GM21381 (cell line): Measurements from ENCODE around the gene PITX2.

Experiments used
- ATAC-seq: cut with Tn5 transposase; IDR thresholded peaks from one replicate; pipeline ENCODE4 v1.9.1; 2021; ENCODE audit warnings: mild to moderate bottlenecking, moderate library complexity; ENCODE audit not compliant: unreplicated experiment

PITX2 gene

GRCh38 chr4:110624904-110625494, 2.1 kb upstream of the PITX2 start:
- ATAC-seq = no peak

- no peak for ATAC-seq
Measured at GRCh38 chr4:110624398-110624780, 1.5 kb upstream of the PITX2 start.

- no peak for ATAC-seq
Measured at GRCh38 chr4:110623718-110624397, 981 bp upstream of the PITX2 start.

- ATAC-seq = no peak
Measured at GRCh38 chr4:110621839-110622751, 782 bp downstream of the PITX2 start.

GRCh38 chr4:110621328-110621812, 1.5 kb downstream of the PITX2 start:
- no peak for ATAC-seq

GRCh38 chr4:110620691-110621327, 2.1 kb downstream of the PITX2 start:
- ATAC-seq = no peak

GRCh38 chr4:110620322-110620690, 2.6 kb downstream of the PITX2 start:
- ATAC-seq = no peak

- no peak for ATAC-seq
Measured at GRCh38 chr4:110619463-110620247, 3.2 kb downstream of the PITX2 start.

- ATAC-seq = no peak
Measured at GRCh38 chr4:110618581-110619462, 4.1 kb downstream of the PITX2 start.

GRCh38 chr4:110617646-110618580, 5.0 kb downstream of the PITX2 start:
- no peak for ATAC-seq

- ATAC-seq = no peak
Measured at GRCh38 chr4:110617075-110617640, 5.7 kb downstream of the PITX2 start.

GRCh38 chr4:110616238-110617074, 6.4 kb downstream of the PITX2 start:
- ATAC-seq = no peak

GRCh38 chr4:110615353-110616237, 7.3 kb downstream of the PITX2 start:
- no peak for ATAC-seq

GRCh38 chr4:110614976-110615352, 7.9 kb downstream of the PITX2 start:
- ATAC-seq = no peak

- no peak for ATAC-seq
Measured at GRCh38 chr4:110614173-110614963, 8.5 kb downstream of the PITX2 start.
